ENCODE results near the gene ZMIZ1.

Gene ZMIZ1

GRCh38 chr10:79296431-79296830 lies 227.7 kb downstream of the ZMIZ1 start:
- H3K4me3 ChIP-seq (ENCODE audit: low read depth, low read length), result no peak overlapping the region

DNA sequence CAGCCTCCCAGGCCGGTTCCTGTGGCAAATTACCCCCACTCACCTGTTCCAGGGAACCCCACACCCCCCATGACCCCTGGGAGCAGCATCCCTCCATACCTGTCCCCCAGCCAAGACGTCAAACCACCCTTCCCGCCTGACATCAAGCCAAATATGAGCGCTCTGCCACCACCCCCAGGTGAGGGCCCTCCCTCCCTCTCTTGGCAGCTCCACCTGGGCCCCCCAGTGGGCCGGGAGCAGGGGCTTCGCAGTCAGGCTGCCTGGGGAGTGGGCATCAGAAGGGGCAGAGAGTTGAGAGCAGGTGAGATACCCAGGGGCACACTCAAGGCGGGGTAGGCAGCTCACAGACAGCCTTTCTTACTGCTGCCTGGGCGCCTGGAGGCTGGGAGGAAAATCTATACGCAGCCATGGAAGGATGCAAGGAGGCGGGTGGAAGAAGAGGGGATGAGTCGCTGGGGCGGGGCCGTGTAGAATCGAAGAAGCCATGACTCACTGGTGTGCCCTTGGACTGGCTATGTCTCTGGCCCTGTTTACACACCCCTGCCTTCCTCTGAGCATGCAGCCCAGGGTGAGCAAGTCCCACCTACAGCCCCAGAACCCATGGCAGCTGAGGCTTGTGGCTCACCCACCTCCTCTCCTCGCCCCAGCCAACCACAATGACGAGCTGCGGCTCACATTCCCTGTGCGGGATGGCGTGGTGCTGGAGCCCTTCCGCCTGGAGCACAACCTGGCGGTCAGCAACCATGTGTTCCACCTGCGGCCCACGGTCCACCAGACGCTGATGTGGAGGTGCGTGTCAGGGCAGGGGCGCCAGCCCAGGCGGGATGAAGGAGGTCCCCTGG lies 229.9 kb downstream of the ZMIZ1 start:
- H3K4me3 ChIP-seq (ENCODE audit: low read depth, low read length), result no peak overlapping the region

DNA sequence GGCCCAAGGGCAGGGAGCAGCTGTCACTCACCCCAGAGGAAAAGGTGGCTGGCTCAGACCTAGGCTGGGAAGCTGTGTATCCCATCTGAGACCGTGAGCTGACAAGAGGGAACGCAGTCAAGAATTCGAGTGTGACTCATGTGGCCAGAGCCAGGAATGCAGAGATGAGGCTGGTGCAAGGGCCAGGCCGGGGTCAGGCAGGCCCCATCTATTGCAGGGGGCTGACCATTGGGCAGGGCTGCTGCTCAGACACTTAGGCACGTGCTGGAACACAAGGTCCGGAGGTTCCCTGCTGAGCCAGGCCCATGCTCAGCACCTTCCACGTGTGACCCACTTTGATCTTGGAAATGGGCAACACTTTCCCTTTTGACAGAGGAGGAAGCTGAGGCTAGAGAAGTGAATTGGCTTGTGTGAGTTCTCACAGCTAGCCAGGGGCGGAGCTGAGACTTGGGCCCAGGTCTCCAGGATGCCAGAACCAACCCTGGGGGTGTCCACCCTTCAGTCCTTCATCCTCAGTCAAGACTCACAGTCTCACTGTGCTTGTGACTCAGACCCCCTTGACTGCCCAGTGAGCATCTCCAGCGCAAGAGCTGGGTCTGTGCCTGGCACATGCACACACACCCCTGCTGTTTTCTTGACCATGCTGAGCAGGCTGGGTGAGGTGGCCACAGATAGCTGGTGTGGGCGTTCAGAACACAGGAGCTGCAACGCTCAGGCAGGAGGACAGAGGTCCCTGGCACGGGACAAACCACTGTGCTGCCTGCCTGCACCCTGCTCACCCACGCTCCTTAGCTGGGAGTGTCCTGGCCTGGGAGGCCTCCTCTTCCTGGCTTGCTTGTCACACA lies 230.9 kb downstream of the ZMIZ1 start:
- H3K4me3 ChIP-seq (ENCODE audit: low read depth, low read length), result no peak overlapping the region

DNA sequence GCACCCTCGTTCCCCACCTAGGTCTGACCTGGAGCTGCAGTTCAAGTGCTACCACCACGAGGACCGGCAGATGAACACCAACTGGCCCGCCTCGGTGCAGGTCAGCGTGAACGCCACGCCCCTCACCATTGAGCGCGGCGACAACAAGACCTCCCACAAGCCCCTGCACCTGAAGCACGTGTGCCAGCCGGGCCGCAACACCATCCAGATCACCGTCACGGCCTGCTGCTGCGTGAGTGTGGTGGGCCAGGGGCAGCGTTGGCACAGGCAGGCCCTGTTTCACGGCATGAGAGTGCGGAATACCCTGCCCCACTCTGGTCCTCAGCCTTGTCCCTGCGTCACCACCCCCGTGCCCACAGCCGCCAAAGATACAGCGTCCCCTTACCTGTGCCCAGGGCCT lies 231.9 kb downstream of the ZMIZ1 start:
- H3K4me3 ChIP-seq (ENCODE audit: low read depth, low read length), result no peak overlapping the region

DNA sequence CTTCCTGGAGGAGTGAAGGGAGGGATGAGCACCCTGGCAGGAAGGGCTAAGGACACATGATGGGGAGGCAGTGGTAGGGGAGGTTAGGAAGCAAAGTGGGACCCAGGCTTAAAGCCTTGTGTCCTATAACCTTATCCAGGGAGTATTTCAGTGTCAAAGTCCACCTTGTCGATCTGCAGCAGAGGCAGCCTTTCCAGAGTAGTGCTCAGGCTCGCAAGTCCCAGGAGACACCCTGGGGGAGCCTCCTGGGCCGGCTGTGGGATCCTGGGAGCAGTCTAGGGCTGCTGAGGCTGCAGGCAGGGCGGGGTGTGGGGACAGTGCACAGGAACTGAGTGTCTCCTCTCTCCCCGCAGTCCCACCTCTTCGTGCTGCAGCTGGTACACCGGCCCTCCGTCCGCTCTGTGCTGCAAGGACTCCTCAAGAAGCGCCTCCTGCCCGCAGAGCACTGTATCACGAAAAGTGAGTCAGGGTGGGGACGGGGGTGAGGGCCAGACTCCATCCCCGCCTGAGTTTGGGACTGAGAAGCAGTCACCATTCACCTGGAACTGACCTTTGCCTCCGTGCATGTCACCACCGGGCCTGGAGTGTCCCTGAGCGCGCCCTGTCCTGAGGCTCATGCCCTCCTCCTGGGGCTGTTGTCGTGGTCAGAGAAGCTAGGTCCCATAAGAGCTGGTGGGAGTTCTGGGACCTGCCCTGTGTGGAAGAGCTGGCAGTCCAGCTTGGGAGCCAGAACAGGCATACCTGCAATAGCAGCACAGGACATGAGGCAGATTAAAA lies 233.2 kb downstream of the ZMIZ1 start:
- no peak overlapping the region for H3K4me3 ChIP-seq (ENCODE audit: low read depth, low read length)

DNA sequence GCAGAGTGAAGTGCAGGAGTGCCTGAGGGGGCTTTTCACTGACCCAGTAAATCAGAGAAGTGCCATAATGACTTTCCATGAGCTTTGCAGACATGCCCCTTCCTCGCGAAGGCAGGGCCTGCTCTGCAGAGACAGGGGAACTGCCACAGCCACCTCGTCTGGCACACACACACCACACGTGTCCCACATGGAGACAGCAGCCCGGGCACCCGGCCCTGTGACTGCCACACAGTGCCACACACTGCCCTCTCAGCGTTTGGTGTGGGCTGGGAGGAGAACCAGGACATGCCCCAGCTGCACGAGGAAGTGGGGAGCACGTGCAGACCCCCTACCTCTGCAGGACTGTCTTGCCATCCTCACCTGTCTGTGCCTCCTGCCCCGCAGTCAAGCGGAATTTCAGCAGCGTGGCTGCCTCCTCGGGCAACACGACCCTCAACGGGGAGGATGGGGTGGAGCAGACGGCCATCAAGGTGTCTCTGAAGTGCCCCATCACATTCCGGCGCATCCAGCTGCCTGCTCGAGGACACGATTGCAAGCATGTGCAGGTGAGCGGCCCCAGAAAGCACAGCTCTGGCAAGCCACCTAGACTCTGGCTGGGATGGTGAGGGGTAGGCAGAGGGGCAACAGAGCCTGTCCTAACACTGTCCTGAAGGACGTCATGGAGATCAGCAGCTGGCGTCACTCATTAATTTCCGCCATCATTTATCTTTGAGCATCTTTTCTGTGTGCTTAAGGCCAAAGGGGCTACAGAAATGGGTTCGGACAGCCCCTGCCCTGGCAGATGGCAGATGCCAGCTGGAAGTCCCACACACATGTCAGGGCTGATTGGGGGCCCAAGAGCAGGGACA lies 235.1 kb downstream of the ZMIZ1 start:
- H3K4me3 ChIP-seq (ENCODE audit: low read depth, low read length), result no peak overlapping the region

GRCh38 chr10:79304479-79305087 lies 235.8 kb downstream of the ZMIZ1 start:
- H3K4me3 ChIP-seq (ENCODE audit: low read depth, low read length), result no peak overlapping the region

GRCh38 chr10:79305515-79305914 lies 236.7 kb downstream of the ZMIZ1 start:
- H3K4me3 ChIP-seq (ENCODE audit: low read depth, low read length), result no peak overlapping the region

GRCh38 chr10:79305988-79306387 lies 237.2 kb downstream of the ZMIZ1 start:
- H3K4me3 ChIP-seq (ENCODE audit: low read depth, low read length), result no peak overlapping the region

DNA sequence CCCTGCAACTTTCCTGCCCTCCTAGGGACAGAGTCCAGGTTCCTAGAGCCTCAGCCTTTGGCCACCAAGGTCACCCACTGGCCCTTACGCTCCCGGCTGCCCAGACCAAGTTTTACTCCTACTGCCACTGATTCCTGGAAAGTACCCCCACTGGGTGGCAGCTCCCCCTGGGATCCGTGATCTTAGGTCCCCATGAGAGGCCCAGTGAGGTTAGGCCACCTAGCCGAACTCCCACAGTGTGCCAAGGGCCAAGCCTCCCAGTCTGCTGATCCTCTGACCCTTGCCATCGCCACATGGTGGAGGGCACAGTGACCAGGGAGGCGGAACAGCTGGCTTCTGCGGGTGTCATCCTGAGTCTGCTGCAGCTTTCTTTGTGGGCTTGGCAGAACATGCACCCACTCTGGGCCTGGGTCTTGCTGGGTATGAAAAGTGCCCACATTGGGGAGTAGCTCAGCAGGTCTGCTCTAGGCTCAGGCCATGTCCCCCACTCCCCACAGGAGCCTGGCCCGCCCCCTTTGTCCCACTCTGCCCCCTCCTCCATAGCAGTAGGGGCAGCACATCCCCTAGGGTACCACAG lies 238.0 kb downstream of the ZMIZ1 start:
- H3K4me3 ChIP-seq (ENCODE audit: low read depth, low read length), result no peak overlapping the region

DNA sequence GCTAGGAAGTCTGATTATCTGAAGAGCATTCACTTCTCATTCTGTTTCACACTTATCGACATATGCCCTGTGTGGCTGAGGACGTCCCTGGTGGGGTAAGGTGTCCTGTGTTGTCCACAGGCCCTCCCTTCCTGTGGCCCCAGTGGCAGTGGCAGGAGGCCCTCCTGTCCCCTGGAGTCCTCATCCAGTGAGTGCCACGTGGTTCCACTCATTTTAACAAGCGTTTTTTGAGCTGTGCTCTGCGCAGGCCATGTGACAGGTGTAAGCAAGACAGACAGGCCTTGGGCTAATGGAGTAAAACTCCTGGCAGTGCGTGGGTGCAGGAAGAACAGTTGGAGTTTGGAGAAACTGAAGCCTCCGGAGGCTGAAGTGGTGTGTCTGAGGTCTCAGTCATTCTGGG lies 239.2 kb downstream of the ZMIZ1 start:
- no peak overlapping the region for H3K4me3 ChIP-seq (ENCODE audit: low read depth, low read length)

DNA sequence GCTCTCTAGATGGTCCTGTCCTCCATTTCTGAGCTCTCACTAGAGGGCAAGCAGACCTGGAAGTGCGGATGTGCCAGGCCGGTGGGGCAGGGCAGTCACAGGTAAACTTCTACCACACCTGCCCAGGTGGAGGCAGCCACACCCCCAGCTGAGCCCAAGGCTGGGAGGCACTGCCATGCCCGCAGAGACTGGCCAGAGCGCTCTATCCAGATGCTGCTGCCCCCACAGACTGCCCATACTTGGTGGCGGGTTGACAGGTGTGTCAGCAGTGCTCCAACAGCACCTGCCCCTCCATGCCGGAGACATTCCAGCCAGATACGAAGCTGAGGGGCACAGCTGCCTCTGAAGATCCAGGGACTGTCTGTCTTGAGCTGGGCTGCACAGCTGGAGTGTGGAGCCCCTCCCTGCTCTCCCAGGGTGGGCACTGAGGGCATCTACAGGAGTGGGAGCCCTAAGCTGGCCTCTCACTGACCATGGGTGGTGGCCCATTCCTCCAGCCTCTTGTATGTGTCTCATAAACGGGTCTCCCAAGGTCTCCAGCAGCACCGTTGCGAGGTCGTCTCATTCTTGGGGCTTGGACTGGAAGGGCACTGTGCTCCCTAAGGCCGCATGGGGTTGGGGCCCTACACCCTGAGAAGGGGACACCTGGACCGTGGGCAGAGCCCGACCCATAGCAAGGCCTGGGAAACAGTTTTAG lies 240.4 kb downstream of the ZMIZ1 start:
- H3K4me3 ChIP-seq (ENCODE audit: low read depth, low read length), result no peak overlapping the region

DNA sequence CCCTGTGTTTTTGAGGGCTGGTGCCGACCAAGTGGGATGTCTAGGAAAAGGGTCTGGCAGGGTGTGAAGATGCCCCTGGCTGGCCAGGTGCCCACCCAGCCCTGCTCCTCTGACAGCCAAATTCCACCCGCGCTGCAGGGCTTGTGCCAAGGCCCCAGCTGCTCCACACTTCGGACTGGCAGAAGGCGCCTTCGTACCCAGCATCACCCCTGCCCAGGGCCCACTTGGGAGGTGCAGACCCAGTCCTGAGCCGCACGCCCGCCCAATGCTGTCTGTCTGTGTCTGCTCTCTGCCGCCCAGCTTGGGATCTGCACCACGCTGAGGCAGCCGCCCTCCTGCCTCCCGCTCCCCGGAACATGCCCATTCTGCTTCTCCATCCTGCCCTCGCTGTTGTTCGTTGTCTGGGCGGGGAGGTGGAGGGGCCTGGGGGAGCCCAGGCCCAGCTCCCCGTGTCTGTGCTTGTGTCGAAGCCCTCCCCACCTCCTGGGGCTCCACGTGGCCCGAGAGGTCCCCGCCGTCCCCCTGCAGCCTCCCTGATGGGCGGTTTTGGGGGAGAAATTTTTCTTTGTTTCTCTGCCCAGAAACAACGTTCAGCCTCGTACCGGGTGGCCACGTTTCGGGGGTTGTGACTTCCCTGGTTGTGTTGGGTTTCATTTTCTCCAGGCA lies 241.6 kb downstream of the ZMIZ1 start:
- no peak overlapping the region for H3K4me3 ChIP-seq (ENCODE audit: low read depth, low read length)

GRCh38 chr10:79310911-79311573 lies 242.3 kb downstream of the ZMIZ1 start:
- no peak overlapping the region for H3K4me3 ChIP-seq (ENCODE audit: low read depth, low read length)

DNA sequence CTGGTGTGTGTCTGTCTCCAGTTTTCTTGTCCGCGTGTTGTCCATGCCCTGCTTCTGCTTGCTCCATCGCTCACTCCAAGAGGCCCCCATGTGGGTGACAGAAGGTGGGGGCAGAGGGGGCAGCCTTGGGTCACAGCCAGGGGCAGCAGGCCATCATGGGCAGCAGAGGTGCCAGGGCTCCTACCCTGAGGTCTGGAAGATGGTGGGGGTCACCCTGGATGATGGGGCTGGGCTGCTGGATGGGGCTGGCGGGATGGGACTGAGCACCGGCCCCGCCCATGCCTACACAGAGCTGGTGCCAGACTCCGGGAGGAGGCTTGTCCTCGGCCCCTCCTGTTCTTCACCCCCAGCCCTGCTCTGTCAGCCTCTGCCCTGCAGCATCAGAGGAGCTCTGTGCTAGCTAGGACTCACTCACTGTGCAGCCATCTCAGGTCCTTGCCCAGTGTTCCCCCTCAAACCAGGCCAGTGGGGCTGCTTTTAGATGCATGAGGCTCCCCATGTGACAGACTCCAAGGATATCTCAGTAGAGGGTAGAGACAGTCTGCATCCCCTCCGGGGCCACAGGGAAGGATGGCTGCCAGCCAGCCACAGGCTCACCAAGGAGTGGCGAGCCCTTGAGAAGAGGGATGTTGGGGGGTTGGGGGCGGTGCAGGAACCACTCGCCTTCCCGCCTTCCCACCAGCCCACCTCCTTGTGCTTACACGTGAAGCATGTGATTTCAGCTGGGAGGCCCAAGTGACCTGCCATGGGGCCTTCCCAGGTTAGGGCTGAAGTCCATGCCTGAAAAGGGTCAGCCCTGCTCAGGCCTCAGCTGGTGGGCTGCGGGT lies 243.0 kb downstream of the ZMIZ1 start:
- no peak overlapping the region for H3K4me3 ChIP-seq (ENCODE audit: low read depth, low read length)

DNA sequence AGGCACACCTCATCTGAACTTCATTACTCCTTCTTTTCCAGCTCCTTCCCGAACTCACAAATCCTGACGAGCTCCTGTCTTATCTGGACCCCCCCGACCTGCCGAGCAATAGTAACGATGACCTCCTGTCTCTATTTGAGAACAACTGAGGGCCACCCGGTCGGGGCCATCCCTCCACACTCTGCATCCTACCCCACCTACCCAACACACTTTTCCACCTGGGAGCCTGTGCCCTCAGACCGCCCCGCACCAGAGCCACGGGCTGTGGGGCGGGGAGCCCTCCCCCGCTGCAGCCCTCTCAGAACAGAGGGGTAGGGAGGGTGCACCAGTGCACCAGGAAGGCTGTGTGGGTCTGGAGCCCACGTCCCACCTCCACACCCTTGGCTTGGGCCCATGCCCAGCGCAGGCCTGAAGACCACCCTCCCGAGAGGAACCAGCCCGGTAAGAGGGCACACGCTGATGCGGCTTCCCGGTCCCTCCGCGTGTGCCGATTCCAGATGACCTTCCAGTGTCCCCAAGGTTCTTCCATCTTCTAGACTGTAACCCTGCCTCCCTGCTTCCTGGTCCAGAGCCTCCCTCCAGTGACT lies 243.9 kb downstream of the ZMIZ1 start:
- no peak overlapping the region for H3K4me3 ChIP-seq (ENCODE audit: low read depth, low read length)

DNA sequence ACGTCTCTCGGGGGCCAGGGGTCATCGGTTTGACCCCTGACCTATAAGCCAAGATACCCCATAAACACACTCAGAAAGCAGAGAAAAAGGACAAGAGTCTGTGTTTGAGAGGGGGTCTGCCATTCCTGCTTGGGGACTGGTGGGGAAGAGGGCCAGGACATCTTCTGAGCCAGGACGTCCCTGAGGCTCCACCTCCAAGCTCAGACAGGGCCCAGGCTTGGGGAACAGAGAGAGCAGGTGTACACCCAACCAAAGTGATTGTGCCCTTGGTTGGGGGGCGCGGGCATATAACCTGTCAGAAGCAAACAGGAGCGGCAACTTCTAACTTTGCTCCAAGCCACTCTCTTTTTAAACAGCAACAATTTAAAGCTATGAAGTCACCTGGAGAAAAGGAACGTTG lies 244.6 kb downstream of the ZMIZ1 start:
- H3K4me3 ChIP-seq (ENCODE audit: low read depth, low read length), result no peak overlapping the region
